OCI-LY1 (cell line): ENCODE results near the gene AGPAT2.

Experiments used
- EZH2 ChIP-seq: fragments of 200-600 bp; sonication (generic), shearing (Covaris generic); IDR thresholded peaks from 2 replicates; pipeline ENCODE4 v1.8.0; 2017; ENCODE audit warnings: borderline replicate concordance, mixed run types, mild to moderate bottlenecking, antibody characterized with exemption, low read length, moderate library complexity, mixed read lengths
- TF ChIP-seq, protein P1 (sequence below): fragments of 200-600 bp; sonication (generic), shearing (Covaris generic); IDR thresholded peaks from 2 replicates; pipeline ENCODE4 v1.5.1; 2017; ENCODE audit warnings: mild to moderate bottlenecking, antibody characterized with exemption, low read length, moderate library complexity, mixed read lengths

DNA sequence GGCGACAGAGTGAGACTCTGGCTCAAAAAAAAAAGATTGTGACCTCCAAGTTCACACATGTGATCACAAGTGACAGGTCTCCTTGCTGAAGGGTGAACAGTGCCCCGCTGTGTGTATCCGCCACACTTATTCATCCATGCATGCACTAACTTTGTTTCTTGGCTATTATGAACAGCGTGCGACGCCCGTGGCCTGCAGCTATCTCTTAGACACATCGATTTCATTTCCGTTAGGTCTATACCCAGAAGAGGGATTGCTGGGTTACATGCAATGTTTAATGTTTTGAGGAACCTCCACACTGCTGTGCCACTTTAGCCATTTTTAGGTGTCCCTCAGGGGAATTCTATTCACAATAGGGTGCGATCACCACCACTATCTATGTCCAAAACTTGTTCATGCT lies 36.6 kb downstream of the AGPAT2 start:
- TF ChIP-seq, protein P1, sequence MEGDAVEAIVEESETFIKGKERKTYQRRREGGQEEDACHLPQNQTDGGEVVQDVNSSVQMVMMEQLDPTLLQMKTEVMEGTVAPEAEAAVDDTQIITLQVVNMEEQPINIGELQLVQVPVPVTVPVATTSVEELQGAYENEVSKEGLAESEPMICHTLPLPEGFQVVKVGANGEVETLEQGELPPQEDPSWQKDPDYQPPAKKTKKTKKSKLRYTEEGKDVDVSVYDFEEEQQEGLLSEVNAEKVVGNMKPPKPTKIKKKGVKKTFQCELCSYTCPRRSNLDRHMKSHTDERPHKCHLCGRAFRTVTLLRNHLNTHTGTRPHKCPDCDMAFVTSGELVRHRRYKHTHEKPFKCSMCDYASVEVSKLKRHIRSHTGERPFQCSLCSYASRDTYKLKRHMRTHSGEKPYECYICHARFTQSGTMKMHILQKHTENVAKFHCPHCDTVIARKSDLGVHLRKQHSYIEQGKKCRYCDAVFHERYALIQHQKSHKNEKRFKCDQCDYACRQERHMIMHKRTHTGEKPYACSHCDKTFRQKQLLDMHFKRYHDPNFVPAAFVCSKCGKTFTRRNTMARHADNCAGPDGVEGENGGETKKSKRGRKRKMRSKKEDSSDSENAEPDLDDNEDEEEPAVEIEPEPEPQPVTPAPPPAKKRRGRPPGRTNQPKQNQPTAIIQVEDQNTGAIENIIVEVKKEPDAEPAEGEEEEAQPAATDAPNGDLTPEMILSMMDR = no peak
- no peak for TF ChIP-seq EZH2
